Measurements from ENCODE around the gene ETHE1.
A peak's percentile ranks its signal among the peaks of the same experiment; 100 is the strongest.

Gene ETHE1

GRCh38 chr19:43534816-43535761 lies 8.1 kb upstream of the ETHE1 start:
- no peak overlapping the region for H2AFZ ChIP-seq (ENCODE audit: low read length, unreplicated experiment)
- H3K27ac ChIP-seq (ENCODE audit: low read depth, low read length): 0 out of 2 replicates have a peak overlapping the region, but pooled peaks have one; percentile 14
- no peaks in the 10 kb centered on the region for H3K27me3 ChIP-seq (ENCODE audit: insufficient read depth, low read length)
- H3K4me1 ChIP-seq (ENCODE audit: control insufficient read depth, insufficient read depth, low read length, unreplicated experiment): peaks cover 3% of the 10 kb centered on the region
- H3K4me3 ChIP-seq (ENCODE audit: low read depth, low read length): no peak overlapping the region
- H3K36me3 ChIP-seq (ENCODE audit: insufficient read depth, low read length): peaks cover 11% of the 10 kb centered on the region
- H3K79me2 ChIP-seq (ENCODE audit: control insufficient read depth, insufficient read depth, low read length, unreplicated experiment): no peaks in the 10 kb centered on the region

GRCh38 chr19:43534305-43534815 lies 7.4 kb upstream of the ETHE1 start:
- Histone ChIP-seq H3K79me2 (ENCODE audit: control insufficient read depth, insufficient read depth, low read length, unreplicated experiment) (no peaks in the 10 kb centered on the region), H3K4me1 (ENCODE audit: control insufficient read depth, insufficient read depth, low read length, unreplicated experiment) (peaks cover 3% of the 10 kb centered on the region), H3K36me3 (ENCODE audit: insufficient read depth, low read length) (peaks cover 11% of the 10 kb centered on the region), H3K4me3 (ENCODE audit: low read depth, low read length) (peak overlapping the region; percentile 66), H3K27me3 (ENCODE audit: insufficient read depth, low read length) (no peaks in the 10 kb centered on the region), H3K27ac (ENCODE audit: low read depth, low read length) (0 out of 2 replicates have a peak overlapping the region, but pooled peaks have one; percentile 14), H2AFZ (ENCODE audit: low read length, unreplicated experiment) (no peak overlapping the region)

GRCh38 chr19:43533546-43534304 lies 6.7 kb upstream of the ETHE1 start:
- Histone ChIP-seq H3K4me1 (ENCODE audit: control insufficient read depth, insufficient read depth, low read length, unreplicated experiment) (peaks cover 3% of the 10 kb centered on the region), H3K4me3 (ENCODE audit: low read depth, low read length) (peak overlapping the region; percentile 81), H3K27me3 (ENCODE audit: insufficient read depth, low read length) (no peaks in the 10 kb centered on the region), H3K36me3 (ENCODE audit: insufficient read depth, low read length) (peaks cover 5% of the 10 kb centered on the region), H3K27ac (ENCODE audit: low read depth, low read length) (peak overlapping the region; percentile 58), H2AFZ (ENCODE audit: low read length, unreplicated experiment) (peak overlapping the region; percentile 64), H3K79me2 (ENCODE audit: control insufficient read depth, insufficient read depth, low read length, unreplicated experiment) (no peaks in the 10 kb centered on the region)

DNA sequence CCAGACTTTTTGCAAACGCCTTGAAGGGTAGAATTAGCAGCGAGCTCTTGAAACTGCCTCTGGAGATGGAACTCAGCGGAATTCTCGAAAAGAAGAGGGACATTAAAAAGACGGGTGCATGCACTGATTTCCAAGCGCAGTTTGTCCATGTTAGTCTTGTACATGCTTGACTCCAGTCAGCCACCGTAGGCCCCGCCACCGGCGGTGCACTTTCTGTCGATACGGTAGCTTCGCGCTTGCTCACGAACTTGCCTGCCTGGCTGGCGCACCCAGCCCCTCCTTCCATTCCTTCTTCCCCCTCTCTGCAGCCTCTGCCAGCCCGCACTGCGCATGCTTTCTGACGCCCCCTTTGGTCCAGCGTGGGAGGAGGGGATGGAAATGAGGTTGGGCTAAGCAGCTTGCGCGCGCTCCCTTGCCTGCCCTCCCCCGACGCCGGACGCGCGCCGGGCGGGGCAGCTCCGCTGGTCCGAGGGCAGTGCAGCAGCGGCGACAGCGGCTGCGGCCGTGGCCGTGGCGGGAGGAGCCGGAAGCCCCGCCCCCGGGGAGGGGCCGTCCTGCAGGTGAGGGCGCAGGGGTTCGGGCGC lies 6.1 kb upstream of the ETHE1 start, which contains the start of gene ZNF575:
TSS of gene ZNF575 (plus strand) at position 227 of the 584 bp plus-strand sequence. CDS start 1,235 bp downstream, outside the sequence.
- peak within 1 kb of the TSS; percentile 64 for H2AFZ ChIP-seq (ENCODE audit: low read length, unreplicated experiment)
- peak within 1 kb of the TSS; percentile 58 for H3K27ac ChIP-seq (ENCODE audit: low read depth, low read length)

DNA sequence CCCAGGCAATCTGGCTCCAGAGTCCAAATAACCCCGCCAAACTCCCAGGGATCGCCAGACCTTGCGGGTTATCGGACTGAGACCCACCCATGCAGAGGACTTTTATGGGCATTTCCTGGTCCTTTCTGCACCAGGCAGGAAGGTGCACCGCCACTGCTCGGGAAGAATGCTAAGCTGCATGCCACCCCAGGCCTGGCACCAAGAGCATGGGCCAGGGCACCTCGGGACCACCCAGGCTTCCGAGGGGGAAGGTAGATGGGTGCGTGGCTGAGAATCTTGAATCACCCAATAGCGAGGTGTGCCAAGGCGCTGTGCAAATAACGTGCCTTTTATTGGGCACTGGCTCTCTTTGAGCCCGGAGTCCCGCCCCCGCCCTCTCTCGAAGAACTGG lies 5.6 kb upstream of the ETHE1 start:
- H3K27ac ChIP-seq (ENCODE audit: low read depth, low read length): peak overlapping the region; percentile 47
- peak overlapping the region; percentile 40 for H2AFZ ChIP-seq (ENCODE audit: low read length, unreplicated experiment)
- H3K4me1 ChIP-seq (ENCODE audit: control insufficient read depth, insufficient read depth, low read length, unreplicated experiment): peaks cover 3% of the 10 kb centered on the region
- H3K36me3 ChIP-seq (ENCODE audit: insufficient read depth, low read length): no peaks in the 10 kb centered on the region
- H3K4me3 ChIP-seq (ENCODE audit: low read depth, low read length): peak overlapping the region; percentile 81
- no peaks in the 10 kb centered on the region for H3K79me2 ChIP-seq (ENCODE audit: control insufficient read depth, insufficient read depth, low read length, unreplicated experiment)
- H3K27me3 ChIP-seq (ENCODE audit: insufficient read depth, low read length): no peaks in the 10 kb centered on the region

More for the DNA sequence above, 6.1 kb upstream of the ETHE1 start, which contains the start of gene ZNF575:
- Histone ChIP-seq H3K4me3 (ENCODE audit: low read depth, low read length) (peak within 1 kb of the TSS; percentile 81), H3K36me3 (ENCODE audit: insufficient read depth, low read length) (no peaks in the 10 kb centered on the region), H3K79me2 (ENCODE audit: control insufficient read depth, insufficient read depth, low read length, unreplicated experiment) (no peaks in the 10 kb centered on the region), H3K4me1 (ENCODE audit: control insufficient read depth, insufficient read depth, low read length, unreplicated experiment) (peaks cover 3% of the 10 kb centered on the region), H3K27me3 (ENCODE audit: insufficient read depth, low read length) (no peaks in the 10 kb centered on the region)

- H3K27me3 ChIP-seq (ENCODE audit: insufficient read depth, low read length): no peaks in the 10 kb centered on the region
- H3K4me1 ChIP-seq (ENCODE audit: control insufficient read depth, insufficient read depth, low read length, unreplicated experiment): peaks cover 6% of the 10 kb centered on the region
- H3K36me3 ChIP-seq (ENCODE audit: insufficient read depth, low read length): no peaks in the 10 kb centered on the region
- H3K79me2 ChIP-seq (ENCODE audit: control insufficient read depth, insufficient read depth, low read length, unreplicated experiment): no peaks in the 10 kb centered on the region
- H3K27ac ChIP-seq (ENCODE audit: low read depth, low read length): no peak overlapping the region
- no peak overlapping the region; the same call in 1 of the 2 replicates for H3K4me3 ChIP-seq (ENCODE audit: low read depth, low read length)
- H2AFZ ChIP-seq (ENCODE audit: low read length, unreplicated experiment): no peak overlapping the region
These were observed 1.0 kb upstream of the ETHE1 start for GRCh38 chr19:43527860-43528622.

DNA sequence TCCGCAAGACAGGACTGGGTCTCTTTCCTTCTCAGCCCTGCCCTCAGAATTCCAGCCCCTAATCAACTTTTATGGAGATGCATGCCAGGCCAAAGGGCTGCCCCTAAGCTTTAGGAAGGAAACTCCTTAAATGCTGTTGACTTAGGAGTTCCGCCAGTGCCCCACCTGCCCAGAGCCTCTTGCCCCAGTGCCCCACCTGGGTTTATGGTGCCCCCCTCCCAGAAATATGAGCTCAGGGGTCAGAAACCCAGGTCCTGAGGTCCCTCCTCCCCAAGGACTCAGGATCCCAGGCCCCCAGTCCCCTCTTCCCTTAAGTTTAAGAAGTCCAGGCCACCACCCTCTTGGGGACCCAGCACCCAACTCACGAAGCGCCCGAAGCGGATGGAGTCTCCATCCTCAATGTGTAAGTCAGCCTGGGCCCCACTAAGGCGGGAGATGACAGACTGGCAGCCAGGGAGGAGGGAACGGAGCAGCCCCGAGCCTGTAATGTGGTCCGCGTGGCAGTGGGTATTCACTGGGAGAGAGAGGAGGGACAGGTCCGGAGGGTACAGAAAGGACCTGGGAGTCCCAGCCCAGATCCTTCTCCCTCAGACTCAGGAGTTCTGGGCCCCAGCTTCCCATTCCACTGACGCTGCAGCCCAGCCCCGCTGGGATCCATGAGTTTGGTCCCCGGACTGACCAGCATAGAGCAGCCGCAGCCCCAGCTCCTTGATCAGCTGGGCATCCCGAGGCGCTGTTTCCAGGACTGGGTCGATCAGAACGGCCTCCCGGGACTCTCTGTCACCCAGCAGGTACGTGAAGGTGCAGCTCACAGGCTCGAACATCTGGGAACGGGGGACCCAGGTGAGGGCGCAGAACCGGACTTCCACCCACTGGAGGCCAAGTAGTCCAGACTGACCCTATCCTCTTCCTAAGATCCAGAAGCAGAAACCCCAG lies 897 bp downstream of the ETHE1 start:
- Histone ChIP-seq H3K27ac (ENCODE audit: low read depth, low read length) (no peak overlapping the region), H2AFZ (ENCODE audit: low read length, unreplicated experiment) (peak overlapping the region; percentile 81), H3K79me2 (ENCODE audit: control insufficient read depth, insufficient read depth, low read length, unreplicated experiment) (no peaks in the 10 kb centered on the region), H3K36me3 (ENCODE audit: insufficient read depth, low read length) (no peaks in the 10 kb centered on the region), H3K4me1 (ENCODE audit: control insufficient read depth, insufficient read depth, low read length, unreplicated experiment) (peaks cover 3% of the 10 kb centered on the region), H3K27me3 (ENCODE audit: insufficient read depth, low read length) (no peaks in the 10 kb centered on the region), H3K4me3 (ENCODE audit: low read depth, low read length) (peak overlapping the region; percentile 90)

DNA sequence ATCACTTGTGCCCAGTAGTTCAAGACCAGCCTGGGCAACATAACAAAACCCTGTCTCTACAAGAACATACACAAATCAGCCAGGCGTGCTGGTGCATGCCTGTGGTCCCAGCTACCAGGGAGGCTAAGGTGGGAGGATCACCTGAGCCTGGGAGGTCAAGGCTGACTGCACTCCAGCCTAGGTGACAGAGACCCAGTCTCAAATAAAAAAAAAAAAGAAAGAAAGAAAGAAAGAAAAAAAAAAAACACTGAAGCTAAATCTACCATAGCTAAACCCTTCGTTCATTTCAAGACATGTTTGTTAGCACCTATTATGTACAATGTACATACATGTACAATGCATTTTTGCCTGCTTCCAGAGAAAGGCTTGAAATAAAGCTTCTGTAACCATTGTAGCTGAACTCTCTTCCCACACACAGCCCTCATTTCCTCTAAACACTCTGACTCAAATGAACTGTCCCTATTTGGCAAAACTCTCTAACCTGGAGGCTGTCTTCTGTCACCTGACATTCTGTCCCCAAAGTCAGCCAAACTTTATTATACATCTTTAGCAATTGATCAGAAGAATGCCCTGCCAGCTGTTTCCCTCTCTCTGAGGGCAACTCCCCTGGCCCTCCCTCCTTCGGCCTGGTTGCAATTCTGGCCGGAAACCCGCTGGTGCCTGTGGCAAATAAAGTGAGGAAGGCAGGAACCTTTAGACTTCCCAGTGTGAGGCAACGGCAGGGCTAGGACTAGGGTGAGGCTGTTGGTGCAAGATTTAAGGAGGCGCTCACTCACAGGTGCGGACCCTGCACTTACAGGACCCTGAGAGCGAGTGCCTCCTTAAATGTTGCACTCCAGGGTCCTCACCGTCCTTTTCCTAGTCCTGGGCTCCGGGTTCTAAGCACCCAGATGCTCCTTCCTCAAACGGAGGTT lies 1.8 kb downstream of the ETHE1 start:
- Histone ChIP-seq H2AFZ (ENCODE audit: low read length, unreplicated experiment) (no peak overlapping the region), H3K4me3 (ENCODE audit: low read depth, low read length) (peak overlapping the region; percentile 90)

More for the DNA sequence above, 1.8 kb downstream of the ETHE1 start:
- Histone ChIP-seq H3K27ac (ENCODE audit: low read depth, low read length) (no peak overlapping the region), H3K79me2 (ENCODE audit: control insufficient read depth, insufficient read depth, low read length, unreplicated experiment) (no peaks in the 10 kb centered on the region), H3K4me1 (ENCODE audit: control insufficient read depth, insufficient read depth, low read length, unreplicated experiment) (peaks cover 3% of the 10 kb centered on the region), H3K36me3 (ENCODE audit: insufficient read depth, low read length) (no peaks in the 10 kb centered on the region), H3K27me3 (ENCODE audit: insufficient read depth, low read length) (no peaks in the 10 kb centered on the region)

Measured in ACC112 (cell line).